NCI-H446 treated with DMSO at 0.1 percent for 48 hours (cell line): ENCODE data around the gene NCCRP1.

Experiments used
- DNase-seq: peaks from one replicate; lab custom pipeline; 2025; lab: John Stamatoyannopoulos, UW

Gene NCCRP1, protein sequence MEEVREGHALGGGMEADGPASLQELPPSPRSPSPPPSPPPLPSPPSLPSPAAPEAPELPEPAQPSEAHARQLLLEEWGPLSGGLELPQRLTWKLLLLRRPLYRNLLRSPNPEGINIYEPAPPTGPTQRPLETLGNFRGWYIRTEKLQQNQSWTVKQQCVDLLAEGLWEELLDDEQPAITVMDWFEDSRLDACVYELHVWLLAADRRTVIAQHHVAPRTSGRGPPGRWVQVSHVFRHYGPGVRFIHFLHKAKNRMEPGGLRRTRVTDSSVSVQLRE

GRCh38 chr19:39196860-39197562 lies at the start of gene NCCRP1:
Gene NCCRP1, plus strand, starts transcription at chr19:39196964. Its CDS starts 19 bp downstream, at chr19:39196983.
- no peak for DNase-seq

GRCh38 chr19:39147480-39147879 lies 49.3 kb upstream of the NCCRP1 start:
- DNase-seq: no peak

- no peak for DNase-seq
These were observed 47.7 kb upstream of the NCCRP1 start for GRCh38 chr19:39148939-39149529.

- DNase-seq: no peak
These were observed 46.5 kb upstream of the NCCRP1 start for GRCh38 chr19:39150235-39150634.

GRCh38 chr19:39150807-39151600 lies 45.8 kb upstream of the NCCRP1 start:
- no peak for DNase-seq

DNA sequence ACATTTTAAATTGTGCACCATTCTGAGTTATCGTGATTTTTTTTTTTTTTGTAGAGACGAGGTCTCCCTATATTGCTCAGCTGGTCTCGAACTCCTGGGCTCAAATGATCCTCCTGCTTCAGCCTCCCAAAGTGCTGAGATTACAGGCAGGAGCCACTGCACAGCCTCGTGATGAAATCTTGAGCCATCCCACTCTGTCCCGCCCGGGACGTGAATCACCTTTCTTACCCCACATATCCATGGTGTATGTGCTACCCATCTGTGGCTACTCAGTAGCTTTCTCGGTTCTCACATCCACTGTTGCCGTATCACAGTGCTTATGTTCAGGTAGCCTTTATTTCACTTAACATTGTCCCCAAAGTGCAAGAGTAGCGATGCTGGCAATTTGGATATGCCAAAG lies 44.7 kb upstream of the NCCRP1 start:
- DNase-seq: no peak

GRCh38 chr19:39154100-39154628 lies 42.6 kb upstream of the NCCRP1 start:
- no peak for DNase-seq

GRCh38 chr19:39154629-39155100 lies 42.1 kb upstream of the NCCRP1 start:
- no peak for DNase-seq

GRCh38 chr19:39155114-39155700 lies 41.6 kb upstream of the NCCRP1 start:
- no peak for DNase-seq

DNA sequence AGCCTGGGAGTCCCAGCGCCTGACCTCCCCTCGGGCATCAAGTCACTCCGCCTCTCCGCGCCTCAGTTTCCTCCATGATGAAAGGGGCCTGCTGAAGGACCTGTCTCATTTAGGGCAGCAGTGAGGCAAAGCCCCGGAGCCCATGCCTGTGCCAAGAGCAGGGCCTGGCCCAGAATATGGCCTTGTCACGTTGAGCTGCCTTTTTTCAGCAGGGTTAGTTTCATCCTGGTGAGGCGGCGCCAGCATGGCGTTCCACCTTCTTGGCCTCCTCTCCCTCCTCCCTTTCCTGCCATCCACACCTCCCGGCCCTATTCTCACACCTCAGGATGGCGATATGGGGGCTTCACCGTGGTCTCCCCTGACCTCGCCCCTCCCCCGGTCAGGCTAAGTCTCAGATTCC lies 41.0 kb upstream of the NCCRP1 start:
- DNase-seq: no peak

GRCh38 chr19:39156326-39157230 lies 40.2 kb upstream of the NCCRP1 start:
- DNase-seq: no peak

- no peak for DNase-seq
These were observed 39.3 kb upstream of the NCCRP1 start for GRCh38 chr19:39157275-39157996.

DNA sequence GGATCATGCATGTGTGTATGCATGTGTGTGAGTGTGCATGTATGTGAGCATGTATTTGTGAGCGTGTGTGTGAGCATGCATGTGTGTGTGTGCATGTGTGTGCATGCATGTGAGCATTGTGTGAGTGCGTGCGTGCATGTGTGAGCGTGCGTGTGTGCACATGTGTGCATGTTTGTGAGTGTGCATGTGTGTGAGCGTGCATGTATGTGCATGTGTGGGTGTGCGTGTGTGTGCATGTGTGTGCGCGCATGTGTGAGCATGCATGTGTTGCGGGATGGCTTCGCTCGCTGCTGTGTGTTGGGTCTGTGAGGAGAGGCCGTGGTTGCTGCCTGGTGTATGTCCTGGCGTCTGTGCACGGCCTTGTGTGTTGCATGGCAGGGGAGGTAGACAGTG lies 38.8 kb upstream of the NCCRP1 start:
- no peak for DNase-seq

GRCh38 chr19:39158646-39159260 lies 38.0 kb upstream of the NCCRP1 start:
- no peak for DNase-seq

GRCh38 chr19:39160523-39160861 lies 36.3 kb upstream of the NCCRP1 start:
- no peak for DNase-seq

GRCh38 chr19:39160889-39161672 lies 35.7 kb upstream of the NCCRP1 start:
- DNase-seq: no peak

- DNase-seq: no peak
These were observed 34.2 kb upstream of the NCCRP1 start for GRCh38 chr19:39162441-39163043.

DNA sequence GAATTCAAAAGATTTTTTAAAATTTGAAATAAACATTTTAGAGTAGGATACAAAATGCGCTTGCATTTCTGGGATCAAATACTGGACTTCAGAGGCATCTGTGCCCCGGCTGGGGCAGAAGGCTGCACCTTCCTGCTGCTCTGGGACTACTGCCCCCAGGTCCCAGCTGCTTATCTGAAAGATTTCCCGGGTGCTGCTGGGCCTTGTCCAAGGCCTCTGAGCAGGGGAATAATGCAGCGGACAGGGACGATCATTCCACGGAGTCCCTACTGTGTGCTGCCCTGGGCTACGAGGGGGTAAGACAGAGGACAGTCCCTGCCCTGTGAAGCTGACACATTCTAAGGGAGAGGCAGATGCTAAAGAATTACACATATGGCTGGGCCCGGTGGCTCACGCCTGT lies 33.1 kb upstream of the NCCRP1 start:
- no peak for DNase-seq
